ENCODE results near the gene ADCYAP1.

The ADCYAP1 gene

DNA sequence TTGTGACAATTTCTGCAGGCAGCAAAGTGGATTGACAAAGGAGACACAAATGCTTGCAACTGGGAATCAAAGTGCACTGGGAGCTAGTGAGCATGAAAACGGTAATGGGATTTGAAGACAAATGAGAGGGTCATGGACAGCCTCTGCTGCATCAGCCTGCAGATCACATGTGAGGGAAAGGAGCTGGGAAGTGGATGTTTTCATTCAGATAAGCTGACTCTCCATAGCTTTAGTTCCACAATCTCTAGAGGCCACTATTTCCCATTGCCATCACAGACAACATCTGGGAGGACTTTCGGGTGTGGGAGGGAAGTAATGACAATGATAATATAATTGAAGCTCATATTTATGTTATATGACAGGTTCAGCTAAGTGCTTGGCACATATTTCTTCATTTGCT is 28.4 kb downstream of the ADCYAP1 start:
- no peak overlapping the region for H3K27ac Mint-ChIP-seq

DNA sequence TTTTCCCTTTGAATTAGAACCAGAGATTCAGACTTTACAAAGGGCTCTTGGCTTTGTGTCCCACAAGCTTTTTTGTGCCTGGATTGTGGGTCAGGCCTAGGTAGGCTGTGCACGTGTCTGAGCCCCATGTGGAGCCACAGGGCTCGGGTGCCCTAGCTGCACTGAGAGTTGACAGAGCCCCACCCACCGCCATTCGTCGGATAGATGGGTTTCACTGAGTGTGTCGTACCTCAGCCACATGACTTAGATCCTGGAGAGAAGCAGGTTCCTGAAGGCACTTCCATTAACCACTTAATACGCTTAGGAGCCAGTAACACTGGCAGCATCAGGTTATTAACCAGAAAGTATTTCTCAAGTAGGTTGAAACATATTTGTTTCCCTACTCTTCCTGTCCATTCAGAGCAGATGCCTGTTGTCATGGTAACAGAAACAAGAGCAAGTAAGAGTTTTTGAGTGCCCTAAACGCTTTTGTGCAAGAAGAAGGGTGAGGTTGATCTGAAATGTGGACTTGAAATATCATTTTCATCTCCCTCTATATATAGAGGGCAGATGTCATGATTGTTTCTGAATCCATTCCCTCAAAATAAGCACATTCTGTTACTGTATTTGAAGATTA is 30.0 kb downstream of the ADCYAP1 start:
- H3K27me3 Mint-ChIP-seq (ENCODE audit: low read depth) = peaks cover 19% of the 10 kb centered on the region
- no peak overlapping the region for H3K27ac Mint-ChIP-seq
- H3K36me3 Mint-ChIP-seq (ENCODE audit: low read depth) = no peaks in the 10 kb centered on the region
- H3K4me1 Mint-ChIP-seq = no peaks in the 10 kb centered on the region
- TF ChIP-seq CTCF (IDR thresholded peaks at IDR 0.05; ENCODE audit: unreplicated experiment in 3 of 3) = no peak
- H3K4me3 Mint-ChIP-seq = no peak overlapping the region
- no peaks in the 10 kb centered on the region for H3K9me3 Mint-ChIP-seq

More for the DNA sequence above, 28.4 kb downstream of the ADCYAP1 start:
- H3K27me3 Mint-ChIP-seq (ENCODE audit: low read depth) = peaks cover 20% of the 10 kb centered on the region
- no peaks in the 10 kb centered on the region for H3K36me3 Mint-ChIP-seq (ENCODE audit: low read depth)
- H3K4me3 Mint-ChIP-seq = no peak overlapping the region
- no peak for TF ChIP-seq CTCF (IDR thresholded peaks at IDR 0.05; ENCODE audit: unreplicated experiment in 3 of 3)
- H3K9me3 Mint-ChIP-seq = no peaks in the 10 kb centered on the region
- no peaks in the 10 kb centered on the region for H3K4me1 Mint-ChIP-seq

DNA sequence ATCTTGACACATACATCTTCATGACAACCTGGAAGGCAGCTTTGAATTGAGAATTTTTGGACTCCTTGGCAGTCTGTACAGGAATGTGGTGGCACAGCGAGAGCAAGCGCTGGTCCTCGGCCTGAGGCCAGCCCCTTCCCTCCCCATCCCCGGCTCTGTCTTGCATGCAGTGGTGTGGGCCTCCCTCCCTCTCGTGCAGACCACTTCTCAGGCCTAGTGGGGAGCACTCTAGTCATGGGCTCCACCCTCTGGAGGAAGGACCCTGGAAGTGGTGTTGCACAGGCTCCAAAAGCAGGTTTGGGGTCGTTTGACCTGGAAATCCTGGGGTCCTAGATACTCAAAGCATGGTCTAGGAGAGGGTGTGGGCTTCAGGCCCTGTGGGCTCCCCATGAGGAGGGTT is 32.3 kb downstream of the ADCYAP1 start:
- no peaks in the 10 kb centered on the region for H3K9me3 Mint-ChIP-seq
- H3K27me3 Mint-ChIP-seq (ENCODE audit: low read depth) = peaks cover 16% of the 10 kb centered on the region
- H3K36me3 Mint-ChIP-seq (ENCODE audit: low read depth) = no peaks in the 10 kb centered on the region
- no peak overlapping the region for H3K27ac Mint-ChIP-seq
- no peak overlapping the region for H3K4me3 Mint-ChIP-seq
- no peaks in the 10 kb centered on the region for H3K4me1 Mint-ChIP-seq
- no peak for TF ChIP-seq CTCF (IDR thresholded peaks at IDR 0.05; ENCODE audit: unreplicated experiment in 3 of 3)

GRCh38 chr18:939166-939565 is 34.5 kb downstream of the ADCYAP1 start:
- H3K36me3 Mint-ChIP-seq (ENCODE audit: low read depth) = no peaks in the 10 kb centered on the region
- no peak overlapping the region for H3K27ac Mint-ChIP-seq
- no peak overlapping the region for H3K4me3 Mint-ChIP-seq
- no peaks in the 10 kb centered on the region for H3K9me3 Mint-ChIP-seq
- TF ChIP-seq CTCF (IDR thresholded peaks at IDR 0.05; ENCODE audit: unreplicated experiment in 3 of 3) = no peak
- H3K4me1 Mint-ChIP-seq = no peaks in the 10 kb centered on the region
- peaks cover 5% of the 10 kb centered on the region for H3K27me3 Mint-ChIP-seq (ENCODE audit: low read depth)

DNA sequence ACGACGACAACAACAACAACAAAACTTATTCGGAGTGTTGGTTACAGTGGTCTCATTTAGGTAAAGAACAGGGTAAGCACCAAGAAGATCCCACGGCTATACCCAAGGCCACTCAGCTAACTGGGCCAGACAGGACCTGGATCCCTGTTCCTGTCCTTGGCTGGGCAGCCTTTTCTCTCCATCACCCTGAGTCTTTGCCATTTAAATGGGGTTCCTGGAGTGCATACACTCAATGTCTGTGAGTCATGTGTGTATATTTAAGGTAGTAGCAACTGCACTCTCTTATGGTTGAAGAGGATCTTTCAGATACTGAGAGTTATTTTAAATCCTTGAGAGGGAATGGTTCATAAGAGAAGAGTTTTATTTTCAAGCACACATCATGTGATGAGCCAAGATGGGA is 35.3 kb downstream of the ADCYAP1 start:
- TF ChIP-seq CTCF (IDR thresholded peaks at IDR 0.05; ENCODE audit: unreplicated experiment in 3 of 3) = no peak
- Mint-ChIP-seq H3K36me3 (ENCODE audit: low read depth) (no peaks in the 10 kb centered on the region), H3K9me3 (no peaks in the 10 kb centered on the region), H3K27me3 (ENCODE audit: low read depth) (peaks cover 5% of the 10 kb centered on the region), H3K4me3 (no peak overlapping the region), H3K4me1 (no peaks in the 10 kb centered on the region), H3K27ac (no peak overlapping the region)

GRCh38 chr18:941331-941730 is 36.7 kb downstream of the ADCYAP1 start:
- no peaks in the 10 kb centered on the region for H3K4me1 Mint-ChIP-seq
- H3K27me3 Mint-ChIP-seq (ENCODE audit: low read depth) = no peaks in the 10 kb centered on the region
- no peaks in the 10 kb centered on the region for H3K9me3 Mint-ChIP-seq
- H3K4me3 Mint-ChIP-seq = no peak overlapping the region
- H3K36me3 Mint-ChIP-seq (ENCODE audit: low read depth) = no peaks in the 10 kb centered on the region
- TF ChIP-seq CTCF (IDR thresholded peaks at IDR 0.05; ENCODE audit: unreplicated experiment in 3 of 3) = no peak
- no peak overlapping the region for H3K27ac Mint-ChIP-seq
